Liver (tissue), 9 donors: ENCODE results near the gene PDE2A. TPM values are rescaled to one million over a fixed set of nuclear protein-coding genes. Genes with fewer than 3 reads are reported as not detected.

Source experiments
- DNase-seq: peaks from one replicate; pipeline ENCODE4 v3.0.0-alpha.2; 2017; ENCODE audit warnings: low spot score
- H3K27ac ChIP-seq, 2 donors: one replicate each; pipeline ENCODE4 v1.7.0; 2013; ENCODE audit warnings: inconsistent platforms in 2 of 2, low read length in 2 of 2, control low read depth in 1 of 2, low read depth in 1 of 2, mild to moderate bottlenecking in 1 of 2
- H3K27me3 ChIP-seq, 4 donors: one replicate each; pipeline versions ENCODE4 v1.6.1 to v1.7.0; 2013; ENCODE audit warnings: low read length in 3 of 4, inconsistent platforms in 1 of 4, mild to moderate bottlenecking in 1 of 4, moderate library complexity in 1 of 4; ENCODE audit not compliant: control insufficient read depth in 4 of 4, insufficient read depth in 4 of 4
- H3K36me3 ChIP-seq, 4 donors: one replicate each; pipeline versions ENCODE4 v1.6.1 to v1.7.0; 2013; ENCODE audit warnings: low read length in 3 of 4, mild to moderate bottlenecking in 3 of 4, low read depth in 1 of 4, moderate library complexity in 1 of 4; ENCODE audit not compliant: control insufficient read depth in 4 of 4, insufficient read depth in 3 of 4
- H3K4me1 ChIP-seq, 4 donors: one replicate each; pipeline versions ENCODE4 v1.6.1 to v1.7.0; 2013; ENCODE audit warnings: low read length in 3 of 4, mild to moderate bottlenecking in 3 of 4, moderate library complexity in 1 of 4; ENCODE audit not compliant: control insufficient read depth in 4 of 4, insufficient read depth in 4 of 4
- H3K4me3 ChIP-seq, 3 donors: one replicate each; pipeline versions ENCODE4 v1.6.1 to v1.7.0; 2013; ENCODE audit warnings: low read length in 3 of 3, control low read depth in 1 of 3, low read depth in 1 of 3, mild to moderate bottlenecking in 1 of 3
- H3K9ac ChIP-seq, 2 donors: one replicate each; pipeline ENCODE4 v1.7.0; 2013; ENCODE audit warnings: low read length in 2 of 2, mild to moderate bottlenecking in 2 of 2, moderate library complexity in 2 of 2, control low read depth in 1 of 2, low read depth in 1 of 2
- H3K9me3 ChIP-seq, 4 donors: one replicate each; pipeline versions ENCODE4 v1.6.1 to v1.7.0; 2013; ENCODE audit warnings: low read length in 3 of 4; ENCODE audit not compliant: control insufficient read depth in 4 of 4
- ATF3 ChIP-seq: IDR thresholded peaks from 2 replicates; pipeline ENCODE4 v1.6.1; 2016; ENCODE audit warnings: antibody characterized with exemption
- CTCF ChIP-seq: fragments of 150-350 bp; IDR thresholded peaks from 2 replicates; pipeline ENCODE4 v1.5.1; 2017; ENCODE audit warnings: improper control_type of control experiment, low read depth, low read length; ENCODE audit not compliant: missing input control
- EGR1 ChIP-seq, 2 donors: IDR thresholded peaks; 2 replicates each; pipeline ENCODE4 v1.6.1; 2016 to 2018; ENCODE audit warnings: antibody characterized with exemption in 2 of 2, low read depth in 2 of 2
- FOXA1 ChIP-seq: IDR thresholded peaks from 2 replicates; pipeline ENCODE4 v1.6.1; 2016; ENCODE audit warnings: antibody characterized with exemption
- GABPA ChIP-seq, 2 donors: IDR thresholded peaks in 1 of 2; conservative IDR thresholded peaks in 1 of 2; 2 replicates each; pipeline ENCODE4 v1.6.1; 2016; ENCODE audit warnings: antibody characterized with exemption in 2 of 2, mild to moderate bottlenecking in 1 of 2, moderate library complexity in 1 of 2
- HNF4A ChIP-seq, 2 donors: conservative IDR thresholded peaks; 2 replicates each; pipeline ENCODE4 v1.6.1; 2016; ENCODE audit warnings: antibody characterized with exemption in 2 of 2, mild to moderate bottlenecking in 2 of 2
- HNF4G ChIP-seq: IDR thresholded peaks from 2 replicates; pipeline ENCODE4 v1.6.1; 2016; ENCODE audit warnings: antibody characterized with exemption
- JUND ChIP-seq, 2 donors: IDR thresholded peaks; 2 replicates each; pipeline ENCODE4 v1.6.1; 2016; ENCODE audit warnings: antibody characterized with exemption in 2 of 2
- RAD21 ChIP-seq, 2 donors: IDR thresholded peaks; 2 replicates each; pipeline ENCODE4 v1.6.1; 2016; ENCODE audit warnings: antibody characterized with exemption in 2 of 2, mild to moderate bottlenecking in 2 of 2
- REST ChIP-seq: IDR thresholded peaks from 2 replicates; pipeline ENCODE4 v1.6.1; 2016; ENCODE audit warnings: antibody characterized with exemption, mild to moderate bottlenecking
- RXRA ChIP-seq, 2 donors: IDR thresholded peaks; 2 replicates each; pipeline ENCODE4 v1.6.1; 2017 to 2018; ENCODE audit warnings: antibody characterized with exemption in 2 of 2, mild to moderate bottlenecking in 1 of 2
- TAF1 ChIP-seq: conservative IDR thresholded peaks from 2 replicates; pipeline ENCODE4 v1.6.1; 2016; ENCODE audit warnings: antibody characterized with exemption, mild to moderate bottlenecking
- YY1 ChIP-seq: IDR thresholded peaks from 2 replicates; pipeline ENCODE4 v1.6.1; 2016; ENCODE audit warnings: antibody characterized with exemption, mild to moderate bottlenecking
- WGBS: extraction: QIAGEN DNeasy Blood & Tissue Kit; methylation state at CpG from one replicate; pipeline ENCODE4 v1.1.7; 2013; 5-methylcytosine and 5-hydroxymethylcytosine counted together
- polyA plus RNA-seq, 2 donors: library from polyadenylated mRNA; stranded (reverse) in 1 of 2; unstranded in 1 of 2; fragments of 200-250 nt in 1 of 2; fragments of >200 nt in 1 of 2; fragmentation: Nextera tagmentation in 1 of 2; extraction: Ambion mirVana in 1 of 2; gene quantifications; one replicate each; pipeline versions ENCODE4 v1.2.1 to v1.2.3, GENCODE V29; 2013 to 2015
- total RNA-seq, 2 donors: library from RNA; depleted of rRNA; stranded (reverse); fragments of >200 nt; gene quantifications; one replicate each; pipeline ENCODE4 v1.2.3, GENCODE V29; 2014
- donor health status: healthy.
- donor health status: healthy.
- donor health status: healthy.
- donor health status: healthy.
- donor health status: healthy.

PDE2A gene
- total and polyA plus RNA-seq, 4 donors, result 4.3 to 32.8 (median 12.9) TPM

- H3K4me3 ChIP-seq, result no peak overlapping the region
- WGBS, result 56% methylated on average over 5 of the region's 5 CpGs
- no peaks in the 10 kb centered on the region for H3K9me3 ChIP-seq
- peaks cover 0 to 9% (median 6%) of the 10 kb centered on the region in 4 donors for H3K4me1 ChIP-seq
- peaks cover 0 to 3% (median 0%) of the 10 kb centered on the region in 4 donors for H3K27me3 ChIP-seq
- no peak for DNase-seq
- no peak overlapping the region for H3K27ac ChIP-seq
- no peak for TF ChIP-seq TAF1
- H3K9ac ChIP-seq, result no peak overlapping the region
- H3K36me3 ChIP-seq, result no peaks in the 10 kb centered on the region
Observed at GRCh38 chr11:72591023-72591422, 83.2 kb downstream of the PDE2A start.

- peak; percentile 45 for DNase-seq
- H3K9me3 ChIP-seq, result no peaks in the 10 kb centered on the region
- WGBS, result 14% methylated on average over 74 of the region's 74 CpGs
- H3K9ac ChIP-seq, result no peak overlapping the region
- peaks cover 0 to 12% (median 6%) of the 10 kb centered on the region in 4 donors for H3K4me1 ChIP-seq
- no peak overlapping the region for H3K27ac ChIP-seq
- peak in 1 of 2 donors; percentile 59 for TF ChIP-seq RAD21 (IDR thresholded peaks at IDR 0.05)
- no peak for TF ChIP-seq GABPA (IDR thresholded peaks at IDR 0.05 in 1 of 2, conservative IDR thresholded peaks at IDR 0.05 in 1 of 2)
- no peak for TF ChIP-seq REST
- TF ChIP-seq CTCF, result peak; percentile 15
- peaks cover 0 to 7% (median 0%) of the 10 kb centered on the region in 4 donors for H3K27me3 ChIP-seq
- H3K36me3 ChIP-seq, result no peaks in the 10 kb centered on the region
- H3K4me3 ChIP-seq, result peak overlapping the region in 1 of 3 donors; percentile 20
Observed at GRCh38 chr11:72589802-72590761, 84.1 kb downstream of the PDE2A start.

GRCh38 chr11:72588421-72589410 is 85.5 kb downstream of the PDE2A start:
- Histone ChIP-seq H3K36me3 (no peaks in the 10 kb centered on the region), H3K27ac (no peak overlapping the region), H3K27me3 (peaks cover 0 to 11% (median 0%) of the 10 kb centered on the region in 4 donors), H3K9me3 (no peaks in the 10 kb centered on the region), H3K9ac (no peak overlapping the region), H3K4me3 (no peak overlapping the region), H3K4me1 (peaks cover 0 to 12% (median 7%) of the 10 kb centered on the region in 4 donors)
- no peak for DNase-seq
- 88% methylated on average over 7 of the region's 7 CpGs for WGBS
- TF ChIP-seq JUND (IDR thresholded peaks at IDR 0.05) (no peak), FOXA1 (no peak), RXRA (IDR thresholded peaks at IDR 0.05) (no peak), ATF3 (no peak), GABPA (IDR thresholded peaks at IDR 0.05 in 1 of 2, conservative IDR thresholded peaks at IDR 0.05 in 1 of 2) (no peak), HNF4G (no peak), RAD21 (IDR thresholded peaks at IDR 0.05) (no peak), HNF4A (conservative IDR thresholded peaks at IDR 0.05) (no peak), YY1 (no peak), EGR1 (IDR thresholded peaks at IDR 0.05; ENCODE audit: low read depth in 2 of 2) (no peak), CTCF (no peak)
